H9 (cell line): ENCODE data around the gene RASAL1. TPM values are rescaled to one million over a fixed set of nuclear protein-coding genes. Genes with fewer than 3 reads are reported as not detected.

Experiments used
- DNase-seq: peaks from one replicate; pipeline ENCODE4 v3.0.0-alpha.2; 2017
- H2AFZ ChIP-seq: one replicate; pipeline ENCODE4 v1.6.1; 2013; ENCODE audit warnings: mild to moderate bottlenecking, low read length, control low read depth, moderate library complexity
- H2AK5ac ChIP-seq: 2 replicates; pipeline ENCODE4 v1.6.1; 2013; ENCODE audit warnings: low read length, control low read depth, mixed read lengths; ENCODE audit not compliant: insufficient read length
- H2BK120ac ChIP-seq: one replicate; pipeline ENCODE4 v1.6.1; 2013; ENCODE audit warnings: low read depth, mild to moderate bottlenecking, low read length, control low read depth, inconsistent platforms; ENCODE audit not compliant: poor library complexity, severe bottlenecking
- H2BK12ac ChIP-seq: 2 replicates; pipeline ENCODE4 v1.6.1; 2013; ENCODE audit warnings: low read length, control low read depth, mixed read lengths, low read depth; ENCODE audit not compliant: insufficient read length
- H2BK15ac ChIP-seq: 2 replicates; pipeline ENCODE4 v1.6.1; 2013; ENCODE audit warnings: low read depth, low read length, control low read depth
- H2BK20ac ChIP-seq: one replicate; pipeline ENCODE4 v1.6.1; 2013; ENCODE audit warnings: low read depth, mild to moderate bottlenecking, low read length, control low read depth, inconsistent platforms; ENCODE audit not compliant: poor library complexity, severe bottlenecking
- H2BK5ac ChIP-seq: 2 replicates; pipeline ENCODE4 v1.6.1; 2013; ENCODE audit warnings: low read length, control low read depth, mixed read lengths; ENCODE audit not compliant: insufficient read length
- H3K14ac ChIP-seq: 2 replicates; pipeline ENCODE4 v1.6.1; 2013; ENCODE audit warnings: low read length, control low read depth; ENCODE audit not compliant: insufficient read depth
- H3K18ac ChIP-seq: 2 replicates; pipeline ENCODE4 v1.6.1; 2013; ENCODE audit warnings: low read depth, mild to moderate bottlenecking, mixed read lengths, low read length, control low read depth; ENCODE audit not compliant: insufficient read length
- H3K23ac ChIP-seq: 2 replicates; pipeline ENCODE4 v1.6.1; 2013; ENCODE audit warnings: low read length, control low read depth, mixed read lengths, low read depth; ENCODE audit not compliant: insufficient read length
- H3K23me2 ChIP-seq: 2 replicates; pipeline ENCODE4 v1.6.1; 2013; ENCODE audit warnings: low read depth, mild to moderate bottlenecking, mixed read lengths, low read length, control low read depth; ENCODE audit not compliant: insufficient read length, poor library complexity, severe bottlenecking
- H3K27ac ChIP-seq: 2 replicates; pipeline ENCODE4 v1.5.1; 2013; ENCODE audit warnings: low read length, control low read depth, mixed read lengths, low read depth; ENCODE audit not compliant: insufficient read length
- H3K27me3 ChIP-seq: 2 replicates; pipeline ENCODE4 v1.6.1; 2013; ENCODE audit warnings: low read length, control low read depth, inconsistent platforms; ENCODE audit not compliant: insufficient read depth
- H3K4ac ChIP-seq: 2 replicates; pipeline ENCODE4 v1.6.1; 2013; ENCODE audit warnings: low read depth, mild to moderate bottlenecking, control low read depth, inconsistent platforms, low read length, moderate library complexity
- H3K4me1 ChIP-seq: 2 replicates; pipeline ENCODE4 v1.6.1; 2013; ENCODE audit warnings: low read length, control low read depth, inconsistent platforms; ENCODE audit not compliant: insufficient read depth
- H3K4me2 ChIP-seq: 2 replicates; pipeline ENCODE4 v1.6.1; 2013; ENCODE audit warnings: low read length, control low read depth, mixed read lengths; ENCODE audit not compliant: insufficient read length, insufficient read depth
- H3K56ac ChIP-seq: 2 replicates; pipeline ENCODE4 v1.6.1; 2013; ENCODE audit warnings: low read depth, mild to moderate bottlenecking, mixed read lengths, low read length, control low read depth; ENCODE audit not compliant: insufficient read length
- H3K79me1 ChIP-seq: 2 replicates; pipeline ENCODE4 v1.6.1; 2013; ENCODE audit warnings: low read depth, mild to moderate bottlenecking, moderate library complexity, low read length, control low read depth, inconsistent platforms; ENCODE audit not compliant: insufficient read depth, poor library complexity, severe bottlenecking
- H3K79me2 ChIP-seq: 2 replicates; pipeline ENCODE4 v1.6.1; 2013; ENCODE audit warnings: low read length, control low read depth, inconsistent platforms; ENCODE audit not compliant: insufficient read depth
- H3K9ac ChIP-seq: 2 replicates; pipeline ENCODE4 v1.6.1; 2013; ENCODE audit warnings: low read length, control low read depth, mixed read lengths; ENCODE audit not compliant: insufficient read length; ENCODE audit errors: extremely low read depth
- H3K9me3 ChIP-seq: one replicate; pipeline ENCODE4 v1.6.1; 2013; ENCODE audit warnings: low read depth, low read length, inconsistent platforms; ENCODE audit not compliant: control insufficient read depth
- H3T11ph ChIP-seq: one replicate; pipeline ENCODE4 v1.6.1; 2013; ENCODE audit warnings: mild to moderate bottlenecking, low read length, control low read depth, inconsistent platforms
- H4K20me1 ChIP-seq: one replicate; pipeline ENCODE4 v1.6.1; 2013; ENCODE audit not compliant: control insufficient read depth, insufficient read length, insufficient read depth
- H4K5ac ChIP-seq: 2 replicates; pipeline ENCODE4 v1.6.1; 2013; ENCODE audit warnings: low read depth, mild to moderate bottlenecking, mixed read lengths, low read length, control low read depth; ENCODE audit not compliant: insufficient read length
- H4K8ac ChIP-seq: replicated peaks from 2 replicates; pipeline ENCODE4 v1.6.1; 2013; ENCODE audit warnings: low read length, control low read depth, mixed read lengths, low read depth; ENCODE audit not compliant: insufficient read length
- H4K91ac ChIP-seq: 2 replicates; pipeline ENCODE4 v1.6.1; 2013; ENCODE audit warnings: low read depth, mild to moderate bottlenecking, moderate library complexity, mixed read lengths, low read length, control low read depth; ENCODE audit not compliant: insufficient read length
- H3K27ac Mint-ChIP-seq, 3 experiments: 2 replicates in 2 of 3; 3 replicates in 1 of 3; pipeline ENCODE4 v1.8.0; 2020 to 2021; ENCODE audit warnings: mixed read lengths in 3 of 3, mild to moderate bottlenecking in 1 of 3, moderate library complexity in 1 of 3
- H3K27me3 Mint-ChIP-seq: 2 replicates; pipeline ENCODE4 v1.8.0; 2021; ENCODE audit warnings: low read depth, mild to moderate bottlenecking, moderate library complexity, mixed read lengths
- H3K36me3 Mint-ChIP-seq, 3 experiments: 2 replicates in 2 of 3; 3 replicates in 1 of 3; pipeline ENCODE4 v1.8.0; 2020 to 2021; ENCODE audit warnings: low read depth in 3 of 3, mixed read lengths in 3 of 3; ENCODE audit not compliant: insufficient read depth in 1 of 3
- H3K4me1 Mint-ChIP-seq, 2 experiments: 2 replicates each; pipeline ENCODE4 v1.8.0; 2020; ENCODE audit warnings: mixed read lengths in 2 of 2
- H3K4me3 Mint-ChIP-seq, 2 experiments: 2 replicates in 1 of 2; 3 replicates in 1 of 2; pipeline ENCODE4 v1.8.0; 2020 to 2021; ENCODE audit warnings: mild to moderate bottlenecking in 2 of 2, mixed read lengths in 2 of 2, moderate library complexity in 1 of 2
- H3K9me3 Mint-ChIP-seq, 2 experiments: 2 replicates in 1 of 2; 3 replicates in 1 of 2; pipeline ENCODE4 v1.8.0; 2020; ENCODE audit warnings: mild to moderate bottlenecking in 2 of 2, mixed read lengths in 2 of 2, moderate library complexity in 1 of 2
- CTCF ChIP-seq: fragments of 200-600 bp; sonication (generic); conservative IDR thresholded peaks from 3 replicates; pipeline ENCODE4 v1.8.0; 2021; ENCODE audit warnings: antibody characterized with exemption, mild to moderate bottlenecking
- WGBS: extraction: QIAGEN DNeasy Blood & Tissue Kit; methylation state at CpG from one replicate; pipeline ENCODE4 v1.1.7; 2013; ENCODE audit warnings: missing lambda C conversion rate, low lambda C conversion rate, mixed read lengths; ENCODE audit not compliant: insufficient read length; ENCODE audit errors: extremely low coverage; 5-methylcytosine and 5-hydroxymethylcytosine counted together
- total RNA-seq: library from RNA; stranded (reverse); gene quantifications from 2 replicates; pipeline ENCODE4 v1.2.1, GENCODE V29; 2021

RASAL1 gene
- total RNA-seq, 1 experiment from 2014 or later = 2.3 TPM

- peaks cover 4 to 15% of the 10 kb centered on the region in 2 experiments for H3K4me1 Mint-ChIP-seq
- TF ChIP-seq CTCF = no peak
- H3T11ph ChIP-seq = no peak overlapping the region
- H3K4me1 ChIP-seq = no peaks in the 10 kb centered on the region
- no peak overlapping the region for H3K4me2 ChIP-seq
- H4K8ac ChIP-seq = no peak overlapping the region
- H3K9me3 Mint-ChIP-seq = no peaks in the 10 kb centered on the region
- no peak overlapping the region for H3K56ac ChIP-seq
- H3K27me3 ChIP-seq = no peaks in the 10 kb centered on the region
- no peaks in the 10 kb centered on the region for H3K23me2 ChIP-seq
- H2BK12ac ChIP-seq = no peak overlapping the region
- H2BK120ac ChIP-seq = no peak overlapping the region
- H3K23ac ChIP-seq = no peak overlapping the region
- no peak overlapping the region for H2BK20ac ChIP-seq
- no peaks in the 10 kb centered on the region for H3K79me1 ChIP-seq
- no peak overlapping the region for H3K4me3 Mint-ChIP-seq
- H3K27ac ChIP-seq = no peak overlapping the region
- no peaks in the 10 kb centered on the region for H3K9me3 ChIP-seq
- no peak for DNase-seq
- H4K91ac ChIP-seq = no peak overlapping the region
- H2BK15ac ChIP-seq = no peak overlapping the region
- no peaks in the 10 kb centered on the region for H3K36me3 Mint-ChIP-seq
- H4K5ac ChIP-seq = no peak overlapping the region
- no peaks in the 10 kb centered on the region for H3K27me3 Mint-ChIP-seq
- no CpG with 5 or more reads among the region's 6 CpGs for WGBS
- no peak overlapping the region for H3K18ac ChIP-seq
- no peak overlapping the region for H2AFZ ChIP-seq
- H4K20me1 ChIP-seq = no peaks in the 10 kb centered on the region
- H2BK5ac ChIP-seq = no peak overlapping the region
- no peak overlapping the region; a peak in 1 of 7 replicates for H3K27ac Mint-ChIP-seq
- H3K79me2 ChIP-seq = no peaks in the 10 kb centered on the region
- no peak overlapping the region for H3K9ac ChIP-seq
- H2AK5ac ChIP-seq = no peak overlapping the region
- H3K14ac ChIP-seq = no peak overlapping the region
- H3K4ac ChIP-seq = no peak overlapping the region
Observed at GRCh38 chr12:113116875-113117274, 18.7 kb downstream of the RASAL1 start.
